ENCODE data around the gene MYO9B. TPM values are rescaled to one million over a fixed set of nuclear protein-coding genes. Genes with fewer than 3 reads are reported as not detected.

The MYO9B gene
- total RNA-seq, 1 experiment from 2014 or later = 58.6 TPM

DNA sequence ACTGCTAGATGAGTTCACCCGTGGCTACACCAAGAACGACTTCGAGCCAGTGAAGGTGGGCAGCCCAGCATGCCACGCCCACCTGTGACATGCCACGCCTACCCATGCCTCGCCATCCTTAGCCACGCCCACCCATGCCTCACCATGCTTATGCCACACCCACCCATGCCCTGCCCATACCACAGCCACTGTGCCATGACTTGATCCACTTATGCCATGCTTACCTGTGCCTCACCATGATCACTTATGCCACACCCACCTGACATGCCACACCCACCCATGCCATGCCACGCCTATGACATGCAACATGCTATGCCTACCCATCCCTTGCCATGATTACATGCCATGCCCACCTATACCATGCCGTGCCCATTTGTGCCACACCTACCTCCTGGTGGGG is 126.7 kb downstream of the MYO9B start:
- Histone ChIP-seq H3K9ac (ENCODE audit: extremely low read depth, insufficient read length, low read length) (no peak overlapping the region), H2AFZ (ENCODE audit: low read length) (no peak overlapping the region), H3K9me3 (ENCODE audit: control insufficient read depth, low read depth, low read length) (no peaks in the 10 kb centered on the region), H3K23me2 (ENCODE audit: insufficient read length, low read depth, low read length, poor library complexity, severe bottlenecking) (no peaks in the 10 kb centered on the region), H2BK5ac (ENCODE audit: insufficient read length, low read length) (no peak overlapping the region), H3K14ac (ENCODE audit: insufficient read depth, low read length) (no peak overlapping the region), H3K56ac (ENCODE audit: insufficient read length, low read depth, low read length) (no peak overlapping the region), H2BK20ac (ENCODE audit: low read depth, low read length, poor library complexity, severe bottlenecking) (no peak overlapping the region), H3T11ph (ENCODE audit: low read length) (no peak overlapping the region), H4K8ac (replicated peaks; ENCODE audit: insufficient read length, low read depth, low read length) (no peak overlapping the region), H3K79me1 (ENCODE audit: insufficient read depth, low read depth, low read length, poor library complexity, severe bottlenecking) (no peaks in the 10 kb centered on the region), H3K23ac (ENCODE audit: insufficient read length, low read depth, low read length) (no peak overlapping the region), H4K20me1 (ENCODE audit: control insufficient read depth, insufficient read depth, insufficient read length) (peaks cover 2% of the 10 kb centered on the region), H3K18ac (ENCODE audit: insufficient read length, low read depth, low read length) (no peak overlapping the region), H4K5ac (ENCODE audit: insufficient read length, low read depth, low read length) (no peak overlapping the region), H2BK120ac (ENCODE audit: low read depth, low read length, poor library complexity, severe bottlenecking) (no peak overlapping the region), H3K27ac (ENCODE audit: insufficient read length, low read depth, low read length) (no peak overlapping the region), H3K4me2 (ENCODE audit: insufficient read depth, insufficient read length, low read length) (no peak overlapping the region), H4K91ac (ENCODE audit: insufficient read length, low read depth, low read length) (no peak overlapping the region), H3K27me3 (ENCODE audit: insufficient read depth, low read length) (no peaks in the 10 kb centered on the region), H3K79me2 (ENCODE audit: insufficient read depth, low read length) (no peaks in the 10 kb centered on the region), H3K4ac (ENCODE audit: low read depth, low read length) (no peak overlapping the region), H2BK12ac (ENCODE audit: insufficient read length, low read depth, low read length) (no peak overlapping the region), H2AK5ac (ENCODE audit: insufficient read length, low read length) (no peak overlapping the region), H2BK15ac (ENCODE audit: low read depth, low read length) (no peak overlapping the region), H3K4me1 (ENCODE audit: insufficient read depth, low read length) (no peaks in the 10 kb centered on the region)
- TF ChIP-seq, protein P1, sequence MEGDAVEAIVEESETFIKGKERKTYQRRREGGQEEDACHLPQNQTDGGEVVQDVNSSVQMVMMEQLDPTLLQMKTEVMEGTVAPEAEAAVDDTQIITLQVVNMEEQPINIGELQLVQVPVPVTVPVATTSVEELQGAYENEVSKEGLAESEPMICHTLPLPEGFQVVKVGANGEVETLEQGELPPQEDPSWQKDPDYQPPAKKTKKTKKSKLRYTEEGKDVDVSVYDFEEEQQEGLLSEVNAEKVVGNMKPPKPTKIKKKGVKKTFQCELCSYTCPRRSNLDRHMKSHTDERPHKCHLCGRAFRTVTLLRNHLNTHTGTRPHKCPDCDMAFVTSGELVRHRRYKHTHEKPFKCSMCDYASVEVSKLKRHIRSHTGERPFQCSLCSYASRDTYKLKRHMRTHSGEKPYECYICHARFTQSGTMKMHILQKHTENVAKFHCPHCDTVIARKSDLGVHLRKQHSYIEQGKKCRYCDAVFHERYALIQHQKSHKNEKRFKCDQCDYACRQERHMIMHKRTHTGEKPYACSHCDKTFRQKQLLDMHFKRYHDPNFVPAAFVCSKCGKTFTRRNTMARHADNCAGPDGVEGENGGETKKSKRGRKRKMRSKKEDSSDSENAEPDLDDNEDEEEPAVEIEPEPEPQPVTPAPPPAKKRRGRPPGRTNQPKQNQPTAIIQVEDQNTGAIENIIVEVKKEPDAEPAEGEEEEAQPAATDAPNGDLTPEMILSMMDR (conservative IDR thresholded peaks at IDR 0.05) = no peak
- H3K27me3 Mint-ChIP-seq (ENCODE audit: low read depth) = no peaks in the 10 kb centered on the region
- no peaks in the 10 kb centered on the region for H3K4me1 Mint-ChIP-seq
- peaks cover 52 to 79% (median 53%) of the 10 kb centered on the region in 3 experiments for H3K36me3 Mint-ChIP-seq (ENCODE audit: insufficient read depth in 1 of 3, low read depth in 3 of 3)
- DNase-seq = no peak
- WGBS (ENCODE audit: extremely low coverage, insufficient read length, low lambda C conversion rate) = no CpG with 5 or more reads among the region's 9 CpGs
- H3K4me3 Mint-ChIP-seq = no peak overlapping the region; a peak in 1 of 5 replicates
- peak overlapping the region in 1 of 3 experiments; percentile 69; a peak in 1 of 7 replicates for H3K27ac Mint-ChIP-seq
- H3K9me3 Mint-ChIP-seq = no peaks in the 10 kb centered on the region
